PFSK-1 (cell line): Measurements from ENCODE around the gene TNFSF8.

Source experiments
- POLR2AphosphoS5 ChIP-seq: IDR thresholded peaks from 2 replicates; pipeline ENCODE4 v1.6.1; 2012; ENCODE audit warnings: low read depth, mild to moderate bottlenecking, control low read depth, low read length, moderate library complexity
- SIN3A ChIP-seq: IDR thresholded peaks from 2 replicates; pipeline ENCODE4 v1.6.1; 2012; ENCODE audit warnings: mild to moderate bottlenecking, low read length, moderate library complexity, borderline replicate concordance; ENCODE audit not compliant: insufficient read depth
- TAF1 ChIP-seq: IDR thresholded peaks from 2 replicates; pipeline ENCODE4 v1.6.1; 2012; ENCODE audit warnings: low read length, control low read depth, borderline replicate concordance; ENCODE audit not compliant: insufficient read depth

DNA sequence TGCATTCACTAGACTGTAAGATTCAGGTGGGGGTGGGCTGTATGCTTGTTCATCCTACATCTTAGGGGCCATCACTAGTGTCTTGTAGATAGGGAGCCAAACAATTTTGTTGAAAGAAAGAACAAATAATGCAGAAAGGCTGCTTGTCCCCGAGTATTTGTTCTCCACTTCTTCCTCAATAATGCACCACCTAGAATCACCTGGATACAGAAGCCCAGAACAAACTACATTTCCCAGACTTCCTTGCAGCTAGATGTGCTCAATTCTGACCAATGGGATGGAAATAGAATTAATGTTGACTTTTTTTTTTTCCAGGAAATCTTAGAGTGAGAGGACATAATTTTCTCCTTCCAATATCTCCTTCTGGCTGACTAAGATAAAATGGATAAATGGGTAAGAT, 38.9 kb upstream of the TNFSF8 start:
- TF ChIP-seq TAF1 = no peak
- TF ChIP-seq POLR2AphosphoS5 = no peak
- no peak for TF ChIP-seq SIN3A
